HG03571 (cell line): ENCODE data around the gene GLB1L2.

Experiments
- ATAC-seq: cut with Tn5 transposase; IDR thresholded peaks from one replicate; pipeline ENCODE4 v1.9.1; 2021; ENCODE audit not compliant: unreplicated experiment

The GLB1L2 gene

DNA sequence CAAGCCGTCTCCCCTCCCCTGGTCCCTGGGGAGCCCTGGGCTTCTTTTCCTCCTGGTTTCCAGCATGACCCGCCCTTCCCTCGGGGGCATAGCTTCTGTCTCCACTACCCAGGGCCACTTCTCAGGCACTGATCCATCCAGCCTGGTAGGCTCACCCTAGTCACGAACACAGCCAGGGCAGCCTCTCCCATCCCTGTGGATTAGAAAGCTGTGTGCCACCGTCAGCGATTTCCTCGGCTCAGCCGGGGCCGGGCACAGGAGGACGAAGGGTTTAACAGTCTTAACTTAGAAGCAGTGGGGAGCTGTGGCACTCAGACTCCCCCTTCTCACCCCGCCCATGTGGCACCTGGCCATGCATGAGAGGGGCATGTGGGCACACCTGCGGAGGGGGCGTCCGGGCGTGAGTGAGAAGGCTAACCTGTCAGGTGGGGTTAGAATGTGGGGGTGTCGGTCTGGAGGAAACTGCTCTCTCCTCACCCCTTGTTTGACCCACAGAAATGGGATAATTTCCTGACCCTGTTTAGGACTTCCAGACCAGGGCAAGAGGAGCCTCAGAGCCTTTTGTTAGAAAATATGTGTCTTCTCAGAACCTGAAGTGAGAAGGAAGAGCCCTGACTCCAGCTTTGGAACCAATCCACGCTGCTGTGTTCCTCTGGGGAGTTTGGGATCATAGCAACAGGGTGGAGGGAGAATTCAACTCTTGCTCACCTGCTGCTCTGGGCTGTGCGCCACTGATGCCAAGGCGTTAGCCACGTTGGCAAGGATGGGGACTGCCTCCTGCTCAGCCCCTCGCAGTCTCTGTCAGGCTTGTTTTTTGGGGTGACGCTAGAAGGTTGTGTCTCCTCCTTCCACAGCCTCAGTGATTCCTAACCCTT is 14.6 kb downstream of the GLB1L2 start:
- no peak for ATAC-seq

DNA sequence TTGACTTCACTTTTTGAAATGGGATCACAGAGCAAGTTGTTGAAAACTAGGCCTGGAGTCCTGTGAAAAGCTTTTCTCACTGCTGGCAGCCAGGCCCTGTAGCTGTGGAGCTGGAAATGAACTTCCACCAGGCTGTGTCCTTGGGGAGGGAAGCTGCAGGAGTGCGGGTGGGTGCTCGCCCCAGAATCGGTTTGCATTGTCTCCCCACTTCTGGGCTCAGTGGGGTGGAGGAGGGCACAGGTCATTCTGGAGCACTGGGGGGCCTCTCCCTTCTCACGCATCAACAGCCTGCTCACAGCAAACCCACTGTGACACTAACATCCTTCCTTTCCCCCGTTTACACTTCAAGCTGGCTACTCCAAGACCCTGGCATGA is 15.2 kb downstream of the GLB1L2 start:
- ATAC-seq, result no peak

DNA sequence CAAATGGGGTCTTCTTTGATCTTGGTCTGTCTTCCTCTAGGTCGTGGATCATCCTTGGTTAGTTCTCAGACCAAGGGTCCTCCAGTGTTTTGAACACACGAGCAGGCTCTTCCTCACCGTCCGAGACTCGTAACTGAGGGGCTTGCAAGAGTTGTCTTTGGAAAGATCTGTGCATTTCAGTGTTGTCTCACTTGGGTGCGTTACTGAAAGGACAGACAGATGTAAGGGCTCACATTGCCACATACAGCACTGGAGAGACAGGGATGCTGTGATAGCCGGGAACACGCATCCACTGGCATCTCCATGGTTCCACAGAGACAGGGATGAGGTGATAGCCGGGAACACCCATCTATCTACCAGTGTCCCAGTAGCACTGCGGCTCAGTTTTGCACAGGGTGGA is 15.7 kb downstream of the GLB1L2 start:
- ATAC-seq, result no peak

DNA sequence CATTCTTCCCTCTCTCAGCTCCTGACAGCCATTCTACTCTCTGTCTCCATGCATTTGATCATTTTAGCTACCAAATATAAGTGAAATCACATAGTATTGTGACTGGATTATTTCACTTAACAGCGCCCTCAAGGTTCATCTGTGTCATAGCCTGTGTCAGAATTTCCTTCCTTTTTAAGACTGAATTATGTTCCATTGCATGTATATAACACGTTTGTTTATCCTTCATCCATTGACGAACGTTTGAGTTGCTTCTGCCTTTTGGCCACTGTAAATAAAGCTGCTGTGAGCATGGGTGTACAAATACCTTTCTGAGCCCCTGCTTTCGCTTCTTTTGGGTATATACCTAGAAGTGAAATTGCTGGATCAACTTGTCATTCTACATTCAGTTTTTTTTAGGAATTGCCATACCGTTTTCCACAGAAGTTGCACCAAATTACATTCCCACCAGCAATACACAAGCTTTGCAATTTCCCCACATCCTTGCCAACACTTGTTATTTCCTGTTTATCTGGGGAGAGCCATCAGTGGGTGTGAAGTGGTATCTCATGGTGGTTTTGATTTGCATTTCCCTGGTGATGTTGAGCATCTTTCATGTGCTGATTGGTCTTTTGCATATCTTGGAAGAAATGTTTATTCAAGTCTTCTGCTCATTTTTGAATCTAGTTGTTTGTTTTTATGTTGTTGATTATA is 17.5 kb downstream of the GLB1L2 start:
- no peak for ATAC-seq

DNA sequence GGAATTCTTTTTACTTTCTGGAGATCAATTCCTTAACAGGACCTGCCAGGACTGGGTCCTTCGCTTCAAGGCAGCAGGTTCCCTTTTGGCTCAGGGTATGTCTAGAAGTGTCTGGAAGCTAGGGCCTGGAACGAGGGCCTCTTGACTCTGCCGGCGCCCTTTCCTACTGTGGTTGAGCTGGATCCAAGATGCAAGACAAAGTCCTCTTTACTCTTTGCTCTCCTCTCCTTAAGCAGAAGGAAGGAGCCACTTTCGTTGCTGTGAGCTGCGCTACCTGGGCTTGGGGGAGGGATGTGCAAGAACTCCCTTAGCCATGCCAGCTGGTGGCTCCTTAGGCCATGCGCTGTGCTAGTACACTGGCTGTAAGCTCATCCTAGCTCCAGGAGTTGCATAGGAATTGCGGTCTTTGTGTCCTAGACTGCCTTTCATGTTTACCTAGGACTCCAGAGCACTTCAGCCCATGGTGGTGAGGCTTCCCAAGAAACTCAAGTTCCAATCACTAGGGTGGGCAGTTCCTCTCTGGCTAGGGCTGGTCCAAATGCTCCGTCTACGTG is 18.1 kb downstream of the GLB1L2 start:
- no peak for ATAC-seq

DNA sequence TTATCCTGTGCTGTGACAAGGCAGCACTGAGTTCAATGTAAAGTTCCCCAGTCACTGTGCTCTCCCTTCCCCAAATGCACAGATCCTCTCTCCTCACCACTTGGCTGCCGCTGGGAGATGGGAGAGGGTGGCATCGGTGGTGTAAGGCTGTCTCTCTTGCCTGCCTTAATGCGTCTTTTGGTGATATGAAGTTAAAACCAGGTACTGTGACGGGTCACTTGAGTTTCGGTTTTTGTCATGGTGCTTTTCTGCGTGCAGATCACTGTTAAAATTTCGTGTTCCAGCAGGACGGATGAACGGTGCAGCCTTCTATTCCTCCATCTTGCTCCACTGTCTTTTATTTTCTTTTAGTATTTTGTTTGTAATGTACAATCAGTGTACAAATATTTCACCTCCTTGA is 18.6 kb downstream of the GLB1L2 start:
- peak; percentile 77 for ATAC-seq

DNA sequence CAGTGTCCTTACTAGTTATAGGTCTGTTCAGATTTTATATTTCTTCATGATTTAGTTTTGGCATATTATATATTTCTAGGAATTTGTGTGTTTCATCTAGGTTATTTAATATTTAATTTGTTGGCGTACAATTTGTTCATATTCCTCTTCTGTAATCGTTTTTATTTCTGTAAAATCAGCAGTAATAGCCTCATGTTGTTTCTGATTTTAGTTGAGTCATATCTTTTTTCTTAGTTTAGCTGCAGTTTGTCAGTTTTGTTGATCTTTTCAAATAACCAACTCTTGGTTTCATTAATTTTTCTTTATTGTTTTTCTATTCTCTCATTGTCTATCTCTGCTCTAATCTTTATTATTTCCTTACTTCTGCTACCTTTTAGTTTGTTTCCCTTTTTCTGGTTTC is 20.3 kb downstream of the GLB1L2 start:
- ATAC-seq, result no peak

DNA sequence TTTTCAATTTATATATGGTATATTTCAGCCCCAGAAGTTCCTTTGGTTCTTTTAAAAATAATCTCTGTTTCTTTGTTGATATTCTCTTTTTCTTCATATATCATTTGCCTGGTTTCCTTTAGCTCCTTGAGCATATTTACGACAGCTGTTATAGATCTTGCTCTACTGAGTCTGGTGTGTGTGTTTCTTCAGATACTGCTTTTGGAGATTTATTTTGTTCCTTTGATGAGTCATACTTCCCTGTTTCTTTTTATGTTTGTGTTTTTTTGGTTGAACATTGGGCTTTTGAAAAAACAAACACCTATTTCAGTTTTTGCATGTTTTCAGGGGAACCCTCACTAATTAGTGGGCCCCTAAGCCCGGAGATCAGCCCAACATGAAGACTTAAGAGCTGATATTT is 23.3 kb downstream of the GLB1L2 start:
- ATAC-seq, result no peak

DNA sequence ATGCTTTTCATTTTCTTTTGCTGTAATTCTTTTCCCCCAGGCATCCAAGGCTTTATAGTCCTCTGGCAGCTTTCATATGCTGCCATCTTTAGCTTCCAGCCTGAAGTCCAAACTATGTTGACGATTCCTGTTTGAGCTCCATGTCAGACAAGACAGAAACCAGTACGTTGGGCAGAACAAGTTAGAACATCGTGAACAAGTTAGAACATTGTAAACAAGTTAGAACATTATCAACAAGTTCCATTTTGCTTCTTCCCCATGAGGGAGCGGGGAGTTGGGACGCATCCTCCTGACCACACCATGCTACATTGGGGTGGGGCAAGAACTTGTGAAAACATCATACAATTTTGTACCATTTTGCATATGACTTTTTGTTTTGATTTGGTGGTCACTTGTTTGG is 23.9 kb downstream of the GLB1L2 start:
- ATAC-seq, result no peak

DNA sequence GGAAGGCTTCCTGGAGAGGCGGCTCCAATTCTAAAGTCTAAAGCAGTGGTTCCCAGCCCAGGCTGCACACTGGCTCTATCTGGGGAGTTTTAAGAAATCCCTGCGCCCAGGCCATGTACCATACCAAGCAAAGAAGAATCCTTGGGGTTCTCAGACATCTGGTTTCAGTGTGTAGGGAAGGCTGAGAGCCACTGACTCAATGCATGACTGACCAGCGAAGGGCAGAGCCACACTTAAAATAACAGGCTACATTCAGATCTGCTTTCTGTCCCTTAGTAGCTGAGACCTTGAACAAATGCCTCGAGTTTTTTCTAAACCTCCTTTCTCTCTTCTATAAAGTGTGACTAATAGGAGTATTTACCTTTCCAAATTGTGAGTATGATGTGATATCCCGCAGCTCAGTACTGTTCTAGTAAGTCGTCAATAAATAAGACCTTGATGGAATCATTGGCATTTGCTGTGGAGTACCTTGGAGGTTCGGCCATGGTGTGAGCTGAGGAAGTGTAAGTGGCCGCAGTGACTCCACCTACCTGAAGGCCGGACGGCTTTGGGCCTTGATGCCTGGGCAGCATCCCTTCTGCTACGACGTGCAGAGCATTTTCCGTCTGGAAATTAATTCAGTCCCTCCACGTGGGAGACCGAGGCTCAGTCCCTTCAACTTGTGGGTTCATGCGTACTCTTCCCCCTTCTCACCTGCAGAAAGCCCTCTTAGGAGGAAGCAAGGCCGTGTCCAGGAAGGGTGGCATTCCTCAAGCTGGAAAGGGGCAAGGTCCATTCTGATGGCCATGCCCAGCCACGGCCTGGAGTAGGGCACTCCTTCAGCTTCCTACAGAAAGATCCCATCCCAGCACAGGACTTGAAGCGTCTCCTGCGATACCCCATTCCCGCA is 25.1 kb downstream of the GLB1L2 start:
- no peak for ATAC-seq

DNA sequence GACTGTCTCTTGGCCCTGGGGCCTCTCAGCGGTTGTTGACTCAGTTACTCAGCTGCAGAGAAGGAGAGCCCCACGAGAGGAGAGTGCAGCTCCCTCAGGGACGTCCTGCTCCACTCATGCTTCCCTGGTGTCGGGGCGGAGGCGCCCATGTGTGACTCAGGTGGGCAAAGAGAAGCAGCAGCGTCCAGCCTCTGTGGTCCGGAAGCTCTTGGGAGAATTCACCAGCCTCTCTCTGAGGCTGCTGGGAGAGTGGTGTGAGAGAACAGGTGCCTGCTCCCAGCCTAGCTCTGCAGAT is 25.7 kb downstream of the GLB1L2 start:
- no peak for ATAC-seq

DNA sequence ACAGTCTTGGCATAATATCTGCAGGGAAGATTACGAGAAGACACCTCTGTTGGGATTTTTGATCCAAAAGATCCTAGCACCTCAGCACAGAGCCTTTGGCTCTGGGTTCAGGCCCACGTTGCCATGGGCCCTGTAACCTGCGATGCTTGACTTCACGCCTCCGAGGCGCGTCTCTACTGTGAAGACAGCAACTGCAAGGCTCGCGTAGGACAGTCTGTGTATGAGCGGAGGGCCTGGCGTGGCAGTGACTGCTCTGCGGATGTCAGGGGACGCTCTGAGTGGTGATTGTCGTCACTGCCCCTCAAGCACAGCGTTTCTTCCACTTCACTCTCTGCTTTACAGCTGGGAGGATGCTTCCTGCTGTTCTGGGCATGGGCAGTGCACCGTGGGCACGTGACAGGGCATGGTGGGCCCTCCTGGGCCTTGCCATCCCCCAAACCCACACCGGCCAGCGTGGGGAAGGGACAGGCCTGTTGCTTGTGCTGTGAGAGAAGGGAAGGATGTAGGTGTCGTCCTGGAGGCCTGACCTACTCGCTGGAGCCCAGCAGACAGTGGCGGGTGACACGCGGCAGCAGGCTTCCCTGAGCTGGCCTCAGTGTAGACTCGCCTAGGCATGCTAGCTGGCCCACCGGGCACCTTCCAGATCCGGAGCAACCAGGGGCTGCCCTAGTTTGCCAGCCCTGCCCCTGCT is 26.5 kb downstream of the GLB1L2 start:
- ATAC-seq, result no peak

DNA sequence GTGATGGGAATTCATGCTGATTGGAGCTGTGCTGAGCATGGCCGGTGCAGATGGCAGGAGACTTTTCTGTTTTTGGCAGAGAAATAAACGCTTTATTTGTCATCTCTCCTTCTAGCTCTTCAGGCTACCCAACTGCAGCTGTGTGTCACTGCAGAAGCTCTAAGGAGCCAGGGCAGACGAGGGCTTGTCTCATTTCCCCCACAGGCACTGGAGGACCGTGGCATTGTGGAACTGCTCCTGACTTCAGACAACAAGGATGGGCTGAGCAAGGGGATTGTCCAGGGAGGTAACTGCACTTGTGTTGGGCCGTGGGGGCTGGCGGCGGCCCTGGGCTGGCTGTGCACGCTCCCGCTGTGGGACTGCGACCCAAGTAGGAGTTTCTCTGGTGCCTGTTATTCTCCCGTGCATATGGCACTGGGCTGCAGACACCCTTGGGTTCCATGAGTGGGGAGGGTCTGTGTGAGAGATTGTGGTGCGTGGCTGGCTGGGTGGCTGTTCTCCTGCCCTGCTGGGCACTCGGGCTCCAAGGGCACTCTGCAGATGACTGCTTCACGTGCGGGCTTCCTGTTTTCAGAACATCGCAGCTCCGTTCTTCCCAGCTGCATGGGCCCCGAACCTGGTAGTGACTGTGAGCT is 27.2 kb downstream of the GLB1L2 start:
- ATAC-seq, result no peak

DNA sequence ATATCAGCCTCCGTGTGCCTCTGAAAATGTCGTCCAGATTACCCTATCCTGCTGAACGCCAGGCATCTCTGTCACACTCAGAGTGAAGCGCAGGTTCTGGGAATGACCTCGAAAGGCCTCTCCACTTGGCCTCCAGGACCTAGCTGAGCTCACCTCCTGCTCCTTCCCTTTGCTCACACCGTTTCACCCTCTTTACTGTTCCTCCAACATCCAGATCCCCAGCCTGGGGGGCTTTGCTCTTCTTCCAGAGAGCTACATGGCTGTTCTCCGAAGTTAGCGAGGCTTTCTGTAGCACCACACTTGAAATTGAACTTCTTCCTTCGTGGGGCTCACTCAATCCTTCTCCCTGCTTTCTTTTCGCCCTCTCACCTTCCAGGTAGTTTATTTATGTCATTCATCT is 27.9 kb downstream of the GLB1L2 start:
- no peak for ATAC-seq

DNA sequence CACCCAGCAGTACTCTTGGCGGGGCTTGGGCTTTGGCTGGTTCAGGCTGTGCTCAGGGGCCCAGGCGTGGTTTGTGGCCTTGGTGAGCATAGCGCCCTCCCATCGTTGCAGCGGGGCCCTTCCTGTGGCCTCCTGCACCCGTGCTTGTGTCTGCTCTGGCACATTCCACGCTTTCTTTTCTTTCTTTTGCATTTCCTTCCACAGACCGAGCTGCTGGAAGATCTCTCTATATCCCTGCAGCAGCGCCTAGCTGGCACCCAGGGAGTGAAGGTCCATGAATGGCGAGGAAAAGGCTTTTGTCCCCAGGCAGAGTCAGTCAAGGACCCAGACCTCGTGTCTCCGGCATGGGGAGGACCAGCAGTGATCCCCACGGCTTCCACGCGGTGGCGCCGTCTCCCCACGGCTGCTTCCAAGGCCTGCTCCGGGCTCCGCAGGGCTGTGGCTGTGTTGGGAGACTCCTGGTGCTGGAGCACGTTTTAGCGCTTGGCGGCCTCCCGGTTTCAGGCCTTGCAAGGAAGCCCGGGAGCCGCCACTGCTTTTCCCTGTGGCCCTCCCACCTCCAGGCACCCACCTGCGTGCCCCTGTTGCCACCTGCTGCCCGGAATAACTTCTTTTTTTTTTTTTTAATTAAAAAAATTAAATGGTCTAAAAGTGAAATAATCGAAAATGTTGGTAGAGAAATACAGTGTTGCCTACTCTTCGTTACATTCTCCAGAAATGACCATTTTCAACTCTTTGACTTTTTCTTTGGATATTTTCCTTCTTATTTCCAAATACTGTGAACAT is 28.5 kb downstream of the GLB1L2 start:
- ATAC-seq, result no peak

DNA sequence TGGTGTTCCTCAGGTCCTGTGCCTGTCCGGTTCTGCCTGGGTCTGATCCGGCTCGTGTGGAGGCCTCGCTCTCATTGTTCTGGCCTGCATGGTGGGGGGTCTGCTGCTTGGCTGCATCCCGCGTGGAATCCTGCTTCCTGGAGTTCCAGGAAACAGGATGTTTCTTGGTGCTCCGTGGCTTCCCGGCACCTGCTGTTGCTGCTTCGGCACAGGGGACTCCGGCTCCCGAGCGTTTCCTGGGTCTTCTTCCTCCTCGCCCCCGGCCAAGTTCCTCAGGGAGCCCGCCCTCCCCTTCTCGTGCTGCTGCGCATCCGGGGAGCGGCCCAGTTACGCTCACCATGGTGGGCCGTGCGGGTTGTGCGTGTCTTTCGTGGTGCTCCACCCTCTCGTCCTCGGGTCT is 29.9 kb downstream of the GLB1L2 start:
- no peak for ATAC-seq

DNA sequence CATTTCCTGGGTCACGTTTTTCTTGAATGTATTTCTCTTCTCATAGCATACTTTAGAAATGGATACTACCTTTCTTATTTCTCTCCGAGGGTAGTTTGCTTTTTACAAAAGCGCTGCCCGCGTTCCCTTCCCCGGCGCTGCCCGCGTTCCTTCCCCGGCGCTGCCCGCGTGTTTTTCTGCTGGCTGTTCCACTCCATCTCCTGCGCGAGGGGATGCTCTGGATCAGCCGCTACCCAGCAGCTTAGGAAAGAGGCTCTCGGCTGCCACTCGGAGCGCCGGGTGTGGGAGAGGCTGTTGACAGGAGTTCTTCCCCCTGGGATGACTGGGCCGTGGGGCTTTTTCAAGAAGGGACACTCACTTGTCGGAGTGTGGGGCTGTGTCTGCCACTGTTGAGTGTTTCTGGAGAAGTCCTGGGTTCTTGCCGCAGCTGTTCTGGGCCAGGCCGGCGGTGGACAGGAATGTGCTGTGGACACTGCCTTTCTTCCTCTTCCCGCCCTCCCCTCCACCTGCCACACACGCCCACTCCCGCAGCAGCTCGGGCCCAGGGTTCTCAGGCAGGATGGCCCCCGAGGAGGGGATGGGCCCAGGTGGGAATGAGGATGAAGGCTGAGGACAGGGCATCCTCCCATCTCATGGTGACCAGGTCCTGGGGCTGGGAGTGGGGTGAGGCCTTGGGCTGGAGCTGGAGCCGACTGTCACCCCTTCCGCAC is 30.6 kb downstream of the GLB1L2 start:
- ATAC-seq, result no peak

DNA sequence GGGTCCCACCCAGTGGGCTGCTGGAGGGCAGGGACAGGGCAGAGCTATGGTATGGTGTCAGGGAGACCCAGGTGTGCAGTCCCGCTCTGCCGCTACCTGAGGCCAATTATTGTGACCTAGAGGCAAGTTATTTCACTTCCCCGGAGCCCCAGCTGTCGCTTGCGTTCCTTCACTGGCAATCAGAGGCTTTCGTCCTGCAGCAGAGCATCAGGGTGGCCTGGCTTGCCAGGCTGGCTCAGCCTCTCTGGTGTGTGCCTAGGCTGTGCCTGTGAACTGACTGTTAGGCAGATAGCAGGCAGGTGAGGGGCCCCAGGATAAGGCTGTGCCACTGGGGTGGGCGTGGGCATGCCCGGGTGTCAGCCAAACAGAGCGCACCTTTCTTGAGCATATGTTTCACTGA is 31.4 kb downstream of the GLB1L2 start:
- no peak for ATAC-seq

DNA sequence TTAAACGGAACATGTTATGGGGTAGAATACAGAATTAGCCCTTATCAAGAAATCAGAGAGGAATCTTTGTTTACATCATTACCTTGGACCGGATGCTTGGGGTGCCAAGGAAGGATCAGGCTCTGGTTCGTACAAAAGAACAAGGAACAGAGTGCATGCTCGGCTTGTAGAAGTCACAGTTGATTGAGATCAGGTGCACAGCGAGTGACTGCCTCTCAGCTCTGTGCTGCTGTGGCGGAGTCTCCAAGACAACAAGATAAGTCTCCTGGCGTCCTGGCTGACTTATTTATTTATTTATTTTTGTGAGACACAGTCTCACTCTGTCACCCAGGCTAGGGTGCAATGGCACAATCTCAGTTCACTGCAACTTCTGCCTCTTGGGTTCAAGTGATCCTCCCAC is 31.8 kb downstream of the GLB1L2 start:
- no peak for ATAC-seq
